GM12865 (cell line): ENCODE results near the gene AQP2.
"Not testable (repeated sequence)": the region's sequence is repeated elsewhere in the genome, so short reads cannot be mapped to it uniquely, and the experiment has no call there.

ENCODE experiments used
- DNase-seq: peaks from one replicate; pipeline ENCODE4 v3.0.0; 2010; ENCODE audit warnings: low read depth
- H3K4me3 ChIP-seq: 2 replicates; pipeline ENCODE4 v1.5.1; 2011; ENCODE audit warnings: mild to moderate bottlenecking, low read depth, low read length, control low read depth
- CTCF ChIP-seq: IDR thresholded peaks from 2 replicates; pipeline ENCODE4 v1.5.1; 2011; ENCODE audit warnings: low read length, control low read depth, low read depth, inconsistent platforms; ENCODE audit not compliant: insufficient read depth; ENCODE audit errors: missing control alignments

AQP2 gene

GRCh38 chr12:49985981-49986380 lies 35.4 kb downstream of the AQP2 start:
- no peak for DNase-seq
- no peak for TF ChIP-seq CTCF
- H3K4me3 ChIP-seq = no peak overlapping the region

GRCh38 chr12:49986476-49986875 lies 35.9 kb downstream of the AQP2 start:
- DNase-seq, H3K4me3 ChIP-seq: not testable (repeated sequence)

- H3K4me3 ChIP-seq = no peak overlapping the region
- DNase-seq = no peak
- no peak for TF ChIP-seq CTCF
Observed at GRCh38 chr12:49987625-49988303, 37.2 kb downstream of the AQP2 start.

- not testable (repeated sequence) for DNase-seq, H3K4me3 ChIP-seq
Observed at GRCh38 chr12:49989400-49989799, 38.9 kb downstream of the AQP2 start.

- no peak for DNase-seq
- no peak overlapping the region for H3K4me3 ChIP-seq
- TF ChIP-seq CTCF = no peak
Observed at GRCh38 chr12:49990273-49990672, 39.7 kb downstream of the AQP2 start.

GRCh38 chr12:49998453-49998852 lies 47.9 kb downstream of the AQP2 start:
- H3K4me3 ChIP-seq = no peak overlapping the region
- DNase-seq = no peak
- no peak for TF ChIP-seq CTCF

- no peak for TF ChIP-seq CTCF
- DNase-seq = no peak
- no peak overlapping the region for H3K4me3 ChIP-seq
Observed at GRCh38 chr12:50003595-50003994, 53.1 kb downstream of the AQP2 start.

- H3K4me3 ChIP-seq = no peak overlapping the region
- TF ChIP-seq CTCF = no peak
- DNase-seq = no peak
Observed at GRCh38 chr12:50004696-50005095, 54.2 kb downstream of the AQP2 start.
